DOHH2 (cell line): Measurements from ENCODE around the gene ZSCAN10.
"Not testable (repeated sequence)": the region's sequence is repeated elsewhere in the genome, so short reads cannot be mapped to it uniquely, and the experiment has no call there.

Source experiments
- CTCF ChIP-seq: fragments of 200-600 bp; sonication (generic); IDR thresholded peaks from one replicate; pipeline ENCODE4 v1.5.1; 2014; ENCODE audit warnings: antibody characterized with exemption, mild to moderate bottlenecking, low read depth, low read length; ENCODE audit not compliant: poor library complexity, severe bottlenecking
- EZH2phosphoT487 ChIP-seq: fragments of 200-600 bp; sonication (generic); IDR thresholded peaks from 2 replicates; pipeline ENCODE4 v1.6.1; 2017; ENCODE audit warnings: borderline replicate concordance, mild to moderate bottlenecking, antibody characterized with exemption, low read length, moderate library complexity, mixed read lengths

- TF ChIP-seq CTCF, EZH2phosphoT487: not testable (repeated sequence)
These were observed 29.9 kb downstream of the ZSCAN10 start for GRCh38 chr16:3069146-3069545.
